Stimulated activated CD4-positive, alpha-beta T cell treated with anti-CD3 and anti-CD28 coated beads, Interleukin-15, amount 100 ng/mL, for 24 hours (primary cell): ENCODE data around the gene TPM4.
A peak's percentile ranks its signal among the peaks of the same experiment; 100 is the strongest.
"Not testable (repeated sequence)": the region's sequence is repeated elsewhere in the genome, so short reads cannot be mapped to it uniquely, and the experiment has no call there.

Experiments used
- DNase-seq: peaks from one replicate; pipeline ENCODE4 v3.0.0-alpha.2; 2020

Gene TPM4

DNA sequence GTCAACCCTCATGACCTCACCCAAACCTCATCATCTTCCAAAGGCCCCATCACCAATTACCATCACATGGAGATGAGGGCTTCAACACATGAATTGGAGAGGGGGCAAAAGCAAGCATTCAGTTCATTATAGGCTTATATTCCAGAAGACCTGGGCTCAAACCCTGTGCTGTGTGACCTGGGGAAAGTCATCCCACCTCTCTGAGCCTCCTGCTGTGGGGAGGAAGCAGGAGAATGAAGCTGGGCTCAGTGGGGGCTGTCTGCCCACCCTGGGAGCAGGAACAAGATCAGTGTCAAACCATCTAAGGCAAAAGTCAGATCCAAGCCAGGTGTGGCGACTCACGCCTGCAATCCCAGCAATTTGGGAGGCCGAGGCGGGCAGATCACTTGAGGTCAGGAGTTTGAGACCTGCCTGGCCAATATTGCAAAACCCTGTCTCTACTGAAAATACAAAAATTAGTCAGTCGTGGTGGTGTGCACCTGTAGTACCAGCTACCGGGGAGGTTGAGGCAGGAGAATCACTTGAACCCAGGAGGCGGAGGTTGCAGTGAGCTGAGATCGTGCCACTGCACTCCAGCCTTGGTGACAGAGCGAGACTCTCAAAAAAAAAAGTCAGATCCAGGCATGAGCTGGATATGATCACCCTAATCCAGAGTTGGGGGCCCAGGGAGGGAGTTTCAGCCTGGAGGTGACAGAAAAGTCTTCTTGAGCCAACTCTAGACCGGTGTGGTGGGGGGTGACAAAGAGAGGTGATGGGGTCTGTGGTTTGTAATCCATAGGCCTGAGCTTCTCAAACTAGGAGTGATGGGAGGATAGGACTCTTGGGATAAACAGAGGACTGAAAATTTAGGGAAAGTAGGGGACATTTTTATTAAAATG lies 1.6 kb upstream of the TPM4 start:
- no peak for DNase-seq

DNA sequence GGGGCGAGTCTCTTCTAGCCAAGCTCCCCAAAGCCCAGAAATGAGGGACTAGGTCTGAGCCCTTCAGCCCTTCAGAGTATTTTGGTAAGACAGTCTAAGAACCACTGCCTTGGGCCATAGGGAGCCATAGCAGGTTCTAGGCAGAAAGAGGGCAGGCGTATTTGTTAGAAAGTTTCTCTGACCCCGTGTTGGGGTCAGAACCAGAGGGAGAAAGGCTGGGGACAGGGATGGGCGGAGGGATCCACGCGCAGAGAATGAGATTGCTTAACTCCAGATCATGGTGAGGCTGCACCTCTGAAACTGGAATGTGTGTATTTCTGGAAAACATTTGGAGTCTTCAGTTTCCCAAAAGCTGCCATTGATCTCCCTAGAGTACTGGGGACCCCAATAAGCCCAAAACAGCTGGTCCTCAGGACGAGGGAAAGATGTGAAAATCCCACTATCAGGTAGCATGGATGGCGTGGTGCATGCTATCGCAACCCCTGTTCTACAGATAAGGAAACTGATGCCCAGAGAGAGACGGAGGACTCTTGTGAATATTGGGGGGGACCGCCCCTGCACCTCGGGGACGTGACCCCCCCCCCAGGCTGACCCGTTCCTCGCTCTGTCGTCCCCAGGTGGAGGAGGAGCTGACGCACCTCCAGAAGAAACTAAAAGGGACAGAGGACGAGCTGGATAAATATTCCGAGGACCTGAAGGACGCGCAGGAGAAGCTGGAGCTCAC lies 703 bp upstream of the TPM4 start:
- no peak for DNase-seq

- peak; percentile 42 for DNase-seq
These were observed 790 bp downstream of the TPM4 start for GRCh38 chr19:16076958-16077611.

- DNase-seq, result peak; percentile 46
These were observed 1.9 kb downstream of the TPM4 start for GRCh38 chr19:16077984-16078758.

DNA sequence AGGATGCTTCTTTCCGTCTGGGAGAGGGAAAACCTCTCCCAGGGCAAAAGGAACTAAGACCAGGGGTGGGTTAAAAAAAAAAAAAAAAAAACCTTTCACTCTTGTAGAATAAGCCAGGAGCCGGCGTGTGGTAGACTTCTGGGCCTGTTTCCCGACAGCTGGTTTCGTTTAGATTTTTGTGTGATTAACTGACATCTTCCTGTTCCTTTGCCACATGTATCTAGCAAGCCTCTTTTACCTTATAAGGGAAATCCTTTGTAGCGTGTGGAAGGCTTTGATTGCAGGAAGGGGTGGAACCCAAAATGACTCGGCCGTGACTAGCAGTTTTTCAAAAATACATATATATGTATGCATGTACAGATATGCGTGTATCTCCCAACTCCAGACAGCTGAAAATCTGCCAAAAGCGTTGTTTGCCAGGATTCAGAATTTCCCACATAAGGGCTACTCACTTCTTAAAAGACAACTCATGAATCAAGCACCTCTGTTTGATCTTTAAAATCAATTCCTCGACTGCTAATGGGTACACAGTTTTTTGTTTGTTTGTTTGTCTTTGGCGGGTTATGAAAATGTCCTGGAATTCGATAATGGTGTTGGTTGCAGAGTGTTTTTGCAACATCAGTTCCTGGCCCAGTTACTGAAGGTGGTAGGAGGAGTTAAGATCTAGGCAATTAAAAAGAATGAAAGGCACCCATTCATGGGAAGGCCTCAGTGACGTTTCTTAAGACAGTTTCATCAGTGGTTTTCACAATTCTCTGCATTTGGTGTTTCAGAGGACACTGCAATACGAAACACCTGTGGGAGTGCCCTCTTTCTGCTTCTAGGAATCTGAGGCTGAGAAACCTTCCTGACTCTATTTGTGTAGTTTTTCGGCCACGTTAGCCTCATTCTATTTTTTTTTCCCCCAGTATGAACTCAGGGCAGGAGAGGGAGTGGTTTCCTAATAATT lies 2.7 kb downstream of the TPM4 start:
- DNase-seq, result peak; percentile 72

DNA sequence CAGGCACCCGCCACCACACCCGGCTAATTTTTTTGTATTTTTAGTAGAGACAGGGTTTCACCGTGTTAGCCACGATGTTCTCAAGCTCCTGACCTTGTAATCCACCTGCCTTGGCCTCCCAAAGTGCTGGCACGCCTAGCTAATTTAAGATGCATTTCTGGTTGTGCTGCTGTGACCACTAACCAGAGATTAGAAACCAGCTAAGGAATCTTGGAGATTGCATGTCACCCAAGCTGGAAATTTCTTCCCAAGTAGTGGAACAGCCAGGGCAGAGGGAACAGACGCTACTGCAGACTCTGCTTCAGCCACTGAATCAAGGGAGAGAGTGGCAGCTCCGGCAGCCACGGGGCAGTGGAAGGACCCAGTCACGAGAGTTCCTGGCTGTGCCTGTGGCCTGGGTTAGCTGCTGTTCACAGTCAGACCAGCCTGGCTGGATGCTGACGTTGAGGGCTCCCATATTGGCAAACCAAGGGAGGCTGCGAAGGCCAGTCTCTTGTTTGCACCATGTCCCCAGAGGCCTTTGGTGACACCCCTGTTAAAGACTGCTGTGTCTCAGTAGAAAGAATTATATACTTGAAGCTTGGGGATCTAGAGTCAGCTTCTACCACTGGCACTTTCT lies 7.9 kb downstream of the TPM4 start:
- no peak for DNase-seq

- DNase-seq, result no peak
These were observed 8.8 kb downstream of the TPM4 start for GRCh38 chr19:16085115-16085514.

GRCh38 chr19:16087404-16087803 lies 11.1 kb downstream of the TPM4 start:
- not testable (repeated sequence) for DNase-seq

- no peak for DNase-seq
These were observed 11.6 kb downstream of the TPM4 start for GRCh38 chr19:16087940-16088339.

- DNase-seq, result no peak
These were observed 12.2 kb downstream of the TPM4 start for GRCh38 chr19:16088351-16089009.

DNA sequence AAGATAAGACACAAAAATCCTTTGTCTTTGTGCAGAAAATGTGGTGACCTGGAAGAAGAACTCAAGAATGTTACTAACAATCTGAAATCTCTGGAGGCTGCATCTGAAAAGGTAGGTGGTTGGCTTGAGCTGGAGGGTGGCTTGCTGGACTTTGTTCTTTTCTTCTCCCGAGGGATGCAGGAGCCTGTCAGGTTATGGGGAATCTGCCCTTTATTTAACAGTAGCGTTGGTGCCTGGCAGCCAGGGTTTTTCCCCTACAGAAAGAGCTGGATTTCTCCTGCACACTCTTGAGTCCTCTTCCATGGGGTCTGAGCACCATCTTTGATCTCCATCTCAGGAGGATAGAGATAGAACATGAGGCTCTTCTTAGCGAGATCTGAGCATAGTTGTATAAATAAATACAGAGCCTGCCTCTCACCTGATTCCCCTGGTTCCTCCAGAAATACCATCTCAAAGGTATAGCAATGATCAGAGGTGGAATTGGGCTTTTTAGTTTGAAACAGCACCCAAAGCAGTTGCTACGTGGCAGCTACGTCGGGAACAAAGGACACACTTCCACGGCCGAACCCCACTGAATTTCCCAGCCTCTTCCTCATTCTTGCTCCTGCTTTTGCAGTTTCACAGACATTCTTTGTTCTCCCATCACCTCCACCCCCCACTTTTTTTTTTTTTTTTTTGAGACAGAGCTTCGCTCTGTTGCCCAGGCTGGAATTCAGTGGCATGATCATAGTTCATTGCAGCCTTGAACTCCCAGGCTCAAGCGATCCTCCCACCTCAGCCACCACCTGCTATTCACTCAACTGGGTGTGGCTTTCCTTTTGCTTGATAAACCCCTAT lies 12.9 kb downstream of the TPM4 start:
- DNase-seq, result no peak

GRCh38 chr19:16091546-16092475 lies 15.5 kb downstream of the TPM4 start:
- DNase-seq, result no peak

DNA sequence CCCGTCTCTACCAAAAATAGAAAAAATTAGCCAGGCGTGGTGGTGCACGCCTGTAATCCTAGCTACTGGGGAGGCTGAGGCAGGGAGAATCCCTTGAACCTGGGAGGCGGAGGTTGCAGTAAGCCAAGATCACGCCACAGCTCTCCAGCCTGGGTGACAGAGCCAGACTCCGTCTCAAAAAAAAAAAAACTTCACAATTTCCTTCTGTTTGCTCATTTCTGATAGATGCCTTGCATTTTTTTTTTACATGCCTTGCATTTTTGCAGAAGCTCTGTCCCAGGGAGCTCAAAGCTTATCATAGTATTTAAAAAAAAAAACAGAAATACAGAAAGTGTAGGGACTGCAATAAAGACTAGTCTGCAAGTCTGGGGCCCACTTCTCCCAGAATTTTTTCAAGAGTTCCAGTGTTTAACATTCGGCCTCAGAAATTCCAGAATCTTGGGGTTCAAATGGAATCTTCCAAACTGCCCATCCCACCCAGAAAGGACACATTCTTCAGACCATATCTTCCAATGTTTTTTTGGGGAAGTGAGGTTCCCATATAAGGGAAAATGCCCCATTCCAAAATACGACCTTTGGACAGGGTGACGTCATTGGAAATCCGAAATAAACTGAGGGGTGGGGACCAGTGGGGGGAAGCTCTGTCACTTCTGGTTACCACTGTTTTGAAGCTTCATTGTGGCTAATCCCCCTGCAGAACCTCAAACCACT lies 18.2 kb downstream of the TPM4 start:
- DNase-seq, result no peak

DNA sequence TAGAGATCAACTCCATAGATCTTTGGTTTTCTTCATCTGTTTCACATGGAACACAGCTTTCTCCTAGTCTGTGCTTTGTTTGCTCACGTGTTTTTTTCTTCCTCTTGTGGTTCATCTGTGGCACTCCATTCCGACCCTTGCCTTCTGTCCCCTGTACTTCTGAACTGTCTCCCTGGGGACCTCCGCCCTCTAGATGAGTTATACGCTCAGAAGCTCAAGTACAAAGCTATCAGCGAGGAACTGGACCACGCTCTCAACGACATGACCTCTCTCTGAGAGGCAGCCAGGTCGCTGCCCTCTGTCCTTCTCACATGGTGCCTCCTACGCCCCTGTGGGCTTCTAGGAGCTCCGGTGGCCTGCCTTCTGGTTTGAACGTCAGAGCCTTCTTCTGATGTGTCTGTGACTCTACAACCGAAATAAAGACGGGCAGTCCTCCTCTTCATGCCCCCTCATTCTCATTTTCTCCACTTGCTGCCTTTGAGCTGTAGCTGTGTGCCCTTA lies 18.8 kb downstream of the TPM4 start:
- DNase-seq, result peak; percentile 46

DNA sequence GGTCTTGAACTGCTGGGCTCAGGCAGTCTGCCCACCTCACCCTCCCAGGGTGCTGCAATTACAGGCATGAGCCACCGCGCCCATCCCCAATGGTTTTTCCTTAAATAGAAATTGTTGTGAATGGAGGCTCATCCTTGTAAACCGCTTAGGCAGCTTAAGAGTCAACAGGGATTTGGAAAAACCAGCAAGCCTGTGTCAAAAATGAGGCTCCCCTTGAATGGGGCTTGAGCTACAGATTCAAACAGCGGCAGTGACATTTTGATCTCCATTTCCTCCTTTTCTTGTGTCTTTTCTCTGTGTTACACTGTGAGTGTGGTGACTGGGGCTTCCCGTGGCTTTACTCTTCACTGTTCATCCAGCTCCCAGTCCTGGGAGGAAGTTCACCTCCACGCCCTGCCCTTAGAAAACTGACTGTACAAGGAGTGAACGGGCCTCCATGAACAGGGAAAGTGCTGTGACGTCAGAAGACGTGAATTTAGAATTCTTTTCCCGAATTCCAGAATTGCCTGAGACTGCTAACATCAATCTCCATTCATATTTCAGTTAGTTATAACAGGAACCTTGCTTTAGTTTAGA lies 20.1 kb downstream of the TPM4 start:
- no peak for DNase-seq

GRCh38 chr19:16098416-16098768 lies 22.1 kb downstream of the TPM4 start:
- DNase-seq, result no peak

DNA sequence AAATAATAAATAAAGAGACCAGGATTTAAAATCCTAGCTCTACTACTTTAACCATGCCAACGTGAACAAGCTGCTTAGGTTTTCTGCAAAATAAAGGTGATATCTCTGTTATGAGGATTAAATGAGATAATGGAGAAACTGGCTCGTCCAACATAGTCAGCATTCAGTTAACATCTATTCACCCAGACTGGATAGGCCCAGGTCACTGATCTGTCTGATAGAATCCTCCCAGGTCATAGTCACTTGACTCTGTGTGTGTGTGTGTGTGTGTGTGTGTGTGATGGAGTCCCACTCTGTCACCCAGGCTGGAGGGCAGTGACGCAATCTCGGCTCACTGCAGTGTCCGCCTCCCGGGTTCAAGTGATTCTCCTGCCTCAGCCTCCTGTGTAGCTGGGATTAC lies 22.5 kb downstream of the TPM4 start:
- DNase-seq, result no peak
